ENCODE data around the gene LACC1. TPM values are rescaled to one million over a fixed set of nuclear protein-coding genes. Genes with fewer than 3 reads are reported as not detected.
A peak's percentile ranks its signal among the peaks of the same experiment; 100 is the strongest.

Gene LACC1
- total RNA-seq, 1 experiment from 2014 or later, result 4.0 TPM

DNA sequence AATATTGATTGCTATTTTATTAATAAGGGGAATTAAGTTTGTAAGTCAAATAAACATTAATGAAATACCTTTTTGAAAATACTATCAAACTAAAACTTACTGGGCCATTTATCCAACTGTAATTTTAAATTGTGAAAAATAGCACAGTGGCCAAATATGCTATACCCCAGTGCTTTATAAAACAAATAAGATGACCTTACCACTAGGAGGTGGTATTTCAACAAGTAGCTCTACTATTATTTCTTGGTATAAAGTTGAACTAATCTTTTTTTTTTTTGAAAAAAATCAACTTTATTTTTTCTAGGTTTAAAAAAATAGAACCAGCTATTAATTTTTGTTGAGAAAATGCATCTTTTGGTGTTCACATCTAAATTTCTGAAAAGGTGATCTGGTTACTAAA lies 14.7 kb downstream of the LACC1 start:
- Mint-ChIP-seq H3K4me1 (ENCODE audit: low read depth, unreplicated experiment) (peaks cover 11% of the 10 kb centered on the region), H3K27ac (ENCODE audit: unreplicated experiment) (no peak overlapping the region), H3K36me3 (ENCODE audit: insufficient read depth, unreplicated experiment) (no peaks in the 10 kb centered on the region), H3K27me3 (ENCODE audit: unreplicated experiment) (no peaks in the 10 kb centered on the region), H3K4me3 (ENCODE audit: low read depth, unreplicated experiment) (no peak overlapping the region), H3K9me3 (ENCODE audit: low read depth, unreplicated experiment) (no peaks in the 10 kb centered on the region)
- intact Hi-C loops (cut with micrococcal nuclease; ENCODE audit: unreplicated experiment), result no loop called here
- BruUV-seq (replicated peaks), result no TSS peak
- DNase-seq, result no peak
- CTCF ChIA-PET, result interaction anchor here (0.6 to 1.6 kb wide), 2 partner anchors 11 to 1004 kb away, joined by 3 to 4 read pairs; no protein-coding TSS in a partner anchor
- TF ChIP-seq, protein P1, sequence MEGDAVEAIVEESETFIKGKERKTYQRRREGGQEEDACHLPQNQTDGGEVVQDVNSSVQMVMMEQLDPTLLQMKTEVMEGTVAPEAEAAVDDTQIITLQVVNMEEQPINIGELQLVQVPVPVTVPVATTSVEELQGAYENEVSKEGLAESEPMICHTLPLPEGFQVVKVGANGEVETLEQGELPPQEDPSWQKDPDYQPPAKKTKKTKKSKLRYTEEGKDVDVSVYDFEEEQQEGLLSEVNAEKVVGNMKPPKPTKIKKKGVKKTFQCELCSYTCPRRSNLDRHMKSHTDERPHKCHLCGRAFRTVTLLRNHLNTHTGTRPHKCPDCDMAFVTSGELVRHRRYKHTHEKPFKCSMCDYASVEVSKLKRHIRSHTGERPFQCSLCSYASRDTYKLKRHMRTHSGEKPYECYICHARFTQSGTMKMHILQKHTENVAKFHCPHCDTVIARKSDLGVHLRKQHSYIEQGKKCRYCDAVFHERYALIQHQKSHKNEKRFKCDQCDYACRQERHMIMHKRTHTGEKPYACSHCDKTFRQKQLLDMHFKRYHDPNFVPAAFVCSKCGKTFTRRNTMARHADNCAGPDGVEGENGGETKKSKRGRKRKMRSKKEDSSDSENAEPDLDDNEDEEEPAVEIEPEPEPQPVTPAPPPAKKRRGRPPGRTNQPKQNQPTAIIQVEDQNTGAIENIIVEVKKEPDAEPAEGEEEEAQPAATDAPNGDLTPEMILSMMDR (IDR thresholded peaks at IDR 0.05; ENCODE audit: unreplicated experiment), result no peak

DNA sequence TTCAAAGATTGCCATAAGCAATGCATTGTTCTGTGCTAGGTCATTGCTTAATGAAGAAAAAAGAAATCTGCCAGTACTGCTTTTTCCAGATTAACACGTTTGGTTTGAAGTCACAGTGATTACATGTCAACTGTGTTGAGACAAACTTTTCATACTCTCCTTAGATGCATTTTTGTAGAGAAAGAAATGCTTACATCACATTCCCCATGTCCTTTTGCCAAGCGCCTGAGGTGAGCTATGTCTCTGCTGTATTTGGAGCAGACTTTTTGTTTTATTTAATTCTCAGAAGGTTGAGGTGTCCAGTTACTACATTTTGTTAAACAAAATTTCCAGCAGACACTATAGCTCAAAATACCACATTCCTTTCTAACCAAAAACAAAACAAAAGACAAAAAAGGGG lies 16.2 kb downstream of the LACC1 start:
- H3K27ac Mint-ChIP-seq (ENCODE audit: unreplicated experiment), result no peak overlapping the region
- CTCF ChIA-PET, result no interaction called here
- BruUV-seq (replicated peaks), result no TSS peak
- H3K4me3 Mint-ChIP-seq (ENCODE audit: low read depth, unreplicated experiment), result no peak overlapping the region
- H3K27me3 Mint-ChIP-seq (ENCODE audit: unreplicated experiment), result no peaks in the 10 kb centered on the region
- no peaks in the 10 kb centered on the region for H3K9me3 Mint-ChIP-seq (ENCODE audit: low read depth, unreplicated experiment)
- intact Hi-C loops (cut with micrococcal nuclease; ENCODE audit: unreplicated experiment), result no loop called here
- no peak for DNase-seq
- TF ChIP-seq, protein P1 (IDR thresholded peaks at IDR 0.05; ENCODE audit: unreplicated experiment), result no peak
- H3K4me1 Mint-ChIP-seq (ENCODE audit: low read depth, unreplicated experiment), result peaks cover 11% of the 10 kb centered on the region
- H3K36me3 Mint-ChIP-seq (ENCODE audit: insufficient read depth, unreplicated experiment), result no peaks in the 10 kb centered on the region

DNA sequence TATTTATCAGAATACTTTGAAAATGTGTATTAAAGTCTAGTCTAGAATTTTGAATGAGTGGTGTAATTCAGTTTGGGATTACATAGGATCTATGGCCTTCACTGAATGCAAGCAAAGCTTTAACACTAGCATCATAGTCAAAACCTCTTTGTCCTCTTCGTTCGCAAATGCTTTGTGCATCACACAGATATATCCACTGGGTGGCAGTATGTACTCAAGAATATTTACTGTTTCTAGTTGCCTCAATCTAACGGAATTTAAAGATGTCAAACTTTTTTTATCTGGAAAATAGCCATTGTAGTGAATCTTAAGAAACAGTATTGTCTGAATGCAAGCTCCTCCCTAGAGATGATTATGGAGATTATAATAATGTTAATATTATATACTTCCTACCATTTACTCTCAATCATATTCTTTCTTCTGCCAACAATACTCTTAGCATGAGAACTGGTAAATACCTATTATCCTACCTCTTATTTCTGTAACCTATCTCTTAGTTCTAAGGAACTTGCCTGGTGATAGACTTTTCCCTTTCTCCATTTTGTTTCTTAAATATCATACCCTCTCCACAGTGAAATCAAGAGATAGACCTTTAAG lies 25.8 kb downstream of the LACC1 start:
- no peaks in the 10 kb centered on the region for H3K9me3 Mint-ChIP-seq (ENCODE audit: low read depth, unreplicated experiment)
- intact Hi-C loops (cut with micrococcal nuclease; ENCODE audit: unreplicated experiment), result loop anchor here (1.0 kb wide), 2 partner anchors 533 to 566 kb away; no protein-coding TSS in a partner anchor

DNA sequence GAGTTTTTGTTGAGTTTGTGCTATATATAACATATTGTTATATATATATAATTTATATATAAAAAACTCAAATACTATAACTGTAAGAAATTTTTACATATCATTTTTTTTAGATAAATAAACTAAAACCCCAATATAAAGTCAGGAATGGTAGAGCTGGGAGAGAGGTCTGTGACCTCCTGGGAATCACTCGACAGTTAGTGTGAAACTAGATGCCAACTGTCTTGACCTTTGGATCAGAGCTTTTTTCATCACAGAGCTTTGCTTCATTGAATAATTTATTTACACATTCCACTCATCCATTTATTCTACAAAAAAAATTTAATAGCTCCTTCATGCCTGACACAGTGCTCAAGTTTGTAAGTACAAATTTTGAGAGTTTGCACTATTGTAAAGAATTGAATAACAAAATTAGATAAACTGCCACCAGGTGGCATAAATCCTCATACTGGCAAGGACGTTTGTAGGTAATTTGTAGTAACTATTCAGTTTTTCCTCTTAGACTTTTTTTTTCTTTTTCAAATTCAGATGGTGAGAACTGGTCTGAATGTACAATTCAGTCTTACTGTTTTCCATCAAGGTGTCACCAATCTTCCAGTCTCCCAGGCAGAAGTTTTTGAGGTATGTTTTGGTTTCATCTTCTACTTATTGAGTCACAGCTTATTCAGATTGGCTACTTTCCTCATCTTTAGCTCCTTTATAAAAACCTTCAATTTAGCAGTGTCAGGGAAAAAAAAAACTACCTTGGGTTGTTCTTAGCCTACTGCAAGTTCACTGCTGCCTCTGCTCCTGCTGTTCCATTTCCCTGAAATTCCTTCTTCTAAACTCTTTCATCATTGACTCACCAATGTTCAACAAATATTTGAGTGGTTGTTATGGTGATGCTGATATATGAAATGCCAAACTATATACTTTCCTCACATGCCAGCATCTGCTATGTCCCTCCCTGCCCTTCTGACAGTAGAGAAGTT lies 28.7 kb downstream of the LACC1 start:
- no TSS peak for BruUV-seq (replicated peaks)
- peak overlapping the region; percentile 83 for H3K27ac Mint-ChIP-seq (ENCODE audit: unreplicated experiment)
- H3K36me3 Mint-ChIP-seq (ENCODE audit: insufficient read depth, unreplicated experiment), result no peaks in the 10 kb centered on the region
- TF ChIP-seq, protein P1 (IDR thresholded peaks at IDR 0.05; ENCODE audit: unreplicated experiment), result peak; percentile 44
- no peaks in the 10 kb centered on the region for H3K27me3 Mint-ChIP-seq (ENCODE audit: unreplicated experiment)
- H3K4me1 Mint-ChIP-seq (ENCODE audit: low read depth, unreplicated experiment), result peaks cover 18% of the 10 kb centered on the region
- H3K4me3 Mint-ChIP-seq (ENCODE audit: low read depth, unreplicated experiment), result no peak overlapping the region
- no peaks in the 10 kb centered on the region for H3K9me3 Mint-ChIP-seq (ENCODE audit: low read depth, unreplicated experiment)
- peak; percentile 8 for DNase-seq
- CTCF ChIA-PET, result interaction anchor here (0.6 to 1.5 kb wide), 2 partner anchors 138 to 529 kb away, joined by 6 to 7 read pairs; no protein-coding TSS in a partner anchor
- intact Hi-C loops (cut with micrococcal nuclease; ENCODE audit: unreplicated experiment), result loop anchor here (2.0 kb wide), 1 partner anchor 140 kb away; no protein-coding TSS in a partner anchor

More for the DNA sequence above, 25.8 kb downstream of the LACC1 start:
- BruUV-seq (replicated peaks), result no TSS peak
- DNase-seq, result peak; percentile 23
- Mint-ChIP-seq H3K27ac (ENCODE audit: unreplicated experiment) (no peak overlapping the region), H3K4me1 (ENCODE audit: low read depth, unreplicated experiment) (peaks cover 18% of the 10 kb centered on the region), H3K36me3 (ENCODE audit: insufficient read depth, unreplicated experiment) (no peaks in the 10 kb centered on the region), H3K4me3 (ENCODE audit: low read depth, unreplicated experiment) (no peak overlapping the region), H3K27me3 (ENCODE audit: unreplicated experiment) (no peaks in the 10 kb centered on the region)
- TF ChIP-seq, protein P1 (IDR thresholded peaks at IDR 0.05; ENCODE audit: unreplicated experiment), result peak; percentile 44
- CTCF ChIA-PET, result interaction anchor here (0.6 kb wide), 3 partner anchors 143 to 538 kb away, joined by 3 to 5 read pairs (median 4); no protein-coding TSS in a partner anchor
